GM12875 (cell line): ENCODE results near the gene VIM.

Experiments used
- H3K4me3 ChIP-seq: one replicate; pipeline ENCODE4 v1.5.1; 2011; ENCODE audit warnings: low read depth, low read length, control low read depth
- TF ChIP-seq, protein P1 (sequence below): IDR thresholded peaks from 2 replicates; pipeline ENCODE4 v1.5.1; 2011; ENCODE audit warnings: low read depth, mild to moderate bottlenecking, control low read depth, inconsistent platforms, low read length, moderate library complexity, borderline replicate concordance; ENCODE audit not compliant: insufficient read depth

The VIM gene

DNA sequence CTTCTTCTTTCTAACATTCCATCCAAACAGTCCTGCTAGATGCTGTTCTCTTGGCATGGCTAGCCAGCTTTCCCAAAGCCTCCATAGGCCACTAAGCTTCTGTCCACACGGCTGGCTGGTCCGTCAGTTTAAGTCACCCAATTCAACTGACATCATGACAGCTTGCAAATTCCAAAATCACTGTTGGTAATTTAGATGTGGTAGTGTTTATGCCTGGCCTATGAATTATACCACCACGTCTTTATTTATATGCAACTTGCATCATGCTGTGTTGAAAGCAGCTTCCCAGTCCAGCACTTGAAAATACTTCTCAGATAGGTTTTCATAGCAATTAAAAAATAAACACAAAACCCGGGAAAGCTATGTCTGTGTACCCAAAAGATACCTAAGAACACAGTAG, 2.2 kb upstream of the VIM start:
- no peak overlapping the region for H3K4me3 ChIP-seq
- TF ChIP-seq, protein P1, sequence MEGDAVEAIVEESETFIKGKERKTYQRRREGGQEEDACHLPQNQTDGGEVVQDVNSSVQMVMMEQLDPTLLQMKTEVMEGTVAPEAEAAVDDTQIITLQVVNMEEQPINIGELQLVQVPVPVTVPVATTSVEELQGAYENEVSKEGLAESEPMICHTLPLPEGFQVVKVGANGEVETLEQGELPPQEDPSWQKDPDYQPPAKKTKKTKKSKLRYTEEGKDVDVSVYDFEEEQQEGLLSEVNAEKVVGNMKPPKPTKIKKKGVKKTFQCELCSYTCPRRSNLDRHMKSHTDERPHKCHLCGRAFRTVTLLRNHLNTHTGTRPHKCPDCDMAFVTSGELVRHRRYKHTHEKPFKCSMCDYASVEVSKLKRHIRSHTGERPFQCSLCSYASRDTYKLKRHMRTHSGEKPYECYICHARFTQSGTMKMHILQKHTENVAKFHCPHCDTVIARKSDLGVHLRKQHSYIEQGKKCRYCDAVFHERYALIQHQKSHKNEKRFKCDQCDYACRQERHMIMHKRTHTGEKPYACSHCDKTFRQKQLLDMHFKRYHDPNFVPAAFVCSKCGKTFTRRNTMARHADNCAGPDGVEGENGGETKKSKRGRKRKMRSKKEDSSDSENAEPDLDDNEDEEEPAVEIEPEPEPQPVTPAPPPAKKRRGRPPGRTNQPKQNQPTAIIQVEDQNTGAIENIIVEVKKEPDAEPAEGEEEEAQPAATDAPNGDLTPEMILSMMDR, result no peak

DNA sequence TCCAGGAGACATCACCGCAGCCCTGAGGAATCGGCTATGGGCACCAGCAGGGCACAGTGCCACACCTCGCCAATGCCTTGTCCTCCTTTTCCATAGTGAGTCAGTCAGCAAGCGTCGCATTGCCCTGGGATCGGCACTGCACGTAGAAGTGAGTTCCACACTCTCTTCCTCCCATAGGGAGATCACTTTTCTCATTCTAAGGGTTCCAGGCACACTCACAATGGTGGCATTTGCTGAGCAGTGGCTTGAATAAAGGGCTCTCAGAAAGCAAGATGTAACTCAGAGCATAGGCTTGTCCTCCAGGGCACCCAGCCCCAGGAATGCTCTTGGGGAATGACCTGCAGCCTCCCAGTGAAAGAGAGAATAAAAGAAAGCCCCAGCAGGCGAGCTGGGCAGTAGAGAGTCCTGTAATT, 1.1 kb upstream of the VIM start:
- H3K4me3 ChIP-seq, result no peak overlapping the region
- TF ChIP-seq, protein P1, result no peak

DNA sequence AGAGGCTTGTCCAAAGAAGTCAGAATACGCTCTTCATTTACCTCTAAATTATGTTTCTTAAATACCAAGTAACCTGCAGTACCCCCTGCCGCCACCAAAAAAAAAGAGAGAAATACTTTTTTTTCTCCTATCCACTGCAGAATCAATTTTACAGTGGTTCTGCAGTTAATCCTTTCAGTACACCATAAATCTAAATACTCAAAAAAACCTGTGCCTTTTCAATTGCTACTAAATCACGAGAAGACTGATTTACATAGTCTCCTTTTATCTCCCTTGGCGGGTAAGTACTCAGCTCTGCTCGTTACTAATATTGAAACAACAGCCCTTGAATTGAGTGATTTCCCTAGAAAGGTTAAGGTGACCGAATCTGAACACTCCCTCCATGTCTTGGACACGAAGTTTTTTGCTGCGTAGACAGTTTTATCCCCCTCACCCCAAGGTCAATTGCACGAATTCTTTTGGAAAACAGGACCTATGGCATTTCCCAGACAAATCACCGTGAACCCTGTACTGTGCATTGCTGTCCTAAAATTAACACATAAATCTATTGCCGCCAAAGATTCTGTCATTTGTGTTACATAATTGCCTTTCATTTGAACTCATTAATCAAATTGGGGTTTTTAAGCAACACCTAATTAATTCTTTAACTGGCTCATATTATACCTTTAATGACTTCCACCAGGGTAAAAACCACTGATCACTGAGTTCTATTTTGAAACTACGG, 512 bp upstream of the VIM start:
- H3K4me3 ChIP-seq, result no peak overlapping the region

DNA sequence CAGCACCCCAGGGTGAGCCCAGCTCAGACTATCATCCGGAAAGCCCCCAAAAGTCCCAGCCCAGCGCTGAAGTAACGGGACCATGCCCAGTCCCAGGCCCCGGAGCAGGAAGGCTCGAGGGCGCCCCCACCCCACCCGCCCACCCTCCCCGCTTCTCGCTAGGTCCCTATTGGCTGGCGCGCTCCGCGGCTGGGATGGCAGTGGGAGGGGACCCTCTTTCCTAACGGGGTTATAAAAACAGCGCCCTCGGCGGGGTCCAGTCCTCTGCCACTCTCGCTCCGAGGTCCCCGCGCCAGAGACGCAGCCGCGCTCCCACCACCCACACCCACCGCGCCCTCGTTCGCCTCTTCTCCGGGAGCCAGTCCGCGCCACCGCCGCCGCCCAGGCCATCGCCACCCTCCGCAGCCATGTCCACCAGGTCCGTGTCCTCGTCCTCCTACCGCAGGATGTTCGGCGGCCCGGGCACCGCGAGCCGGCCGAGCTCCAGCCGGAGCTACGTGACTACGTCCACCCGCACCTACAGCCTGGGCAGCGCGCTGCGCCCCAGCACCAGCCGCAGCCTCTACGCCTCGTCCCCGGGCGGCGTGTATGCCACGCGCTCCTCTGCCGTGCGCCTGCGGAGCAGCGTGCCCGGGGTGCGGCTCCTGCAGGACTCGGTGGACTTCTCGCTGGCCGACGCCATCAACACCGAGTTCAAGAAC, 1.1 kb downstream of the VIM start:
- H3K4me3 ChIP-seq, result peak overlapping the region; percentile 62
- TF ChIP-seq, protein P1, result no peak

More for the DNA sequence above, 512 bp upstream of the VIM start:
- TF ChIP-seq, protein P1, result no peak

DNA sequence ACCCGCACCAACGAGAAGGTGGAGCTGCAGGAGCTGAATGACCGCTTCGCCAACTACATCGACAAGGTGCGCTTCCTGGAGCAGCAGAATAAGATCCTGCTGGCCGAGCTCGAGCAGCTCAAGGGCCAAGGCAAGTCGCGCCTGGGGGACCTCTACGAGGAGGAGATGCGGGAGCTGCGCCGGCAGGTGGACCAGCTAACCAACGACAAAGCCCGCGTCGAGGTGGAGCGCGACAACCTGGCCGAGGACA, 1.6 kb downstream of the VIM start:
- TF ChIP-seq, protein P1, result no peak

DNA sequence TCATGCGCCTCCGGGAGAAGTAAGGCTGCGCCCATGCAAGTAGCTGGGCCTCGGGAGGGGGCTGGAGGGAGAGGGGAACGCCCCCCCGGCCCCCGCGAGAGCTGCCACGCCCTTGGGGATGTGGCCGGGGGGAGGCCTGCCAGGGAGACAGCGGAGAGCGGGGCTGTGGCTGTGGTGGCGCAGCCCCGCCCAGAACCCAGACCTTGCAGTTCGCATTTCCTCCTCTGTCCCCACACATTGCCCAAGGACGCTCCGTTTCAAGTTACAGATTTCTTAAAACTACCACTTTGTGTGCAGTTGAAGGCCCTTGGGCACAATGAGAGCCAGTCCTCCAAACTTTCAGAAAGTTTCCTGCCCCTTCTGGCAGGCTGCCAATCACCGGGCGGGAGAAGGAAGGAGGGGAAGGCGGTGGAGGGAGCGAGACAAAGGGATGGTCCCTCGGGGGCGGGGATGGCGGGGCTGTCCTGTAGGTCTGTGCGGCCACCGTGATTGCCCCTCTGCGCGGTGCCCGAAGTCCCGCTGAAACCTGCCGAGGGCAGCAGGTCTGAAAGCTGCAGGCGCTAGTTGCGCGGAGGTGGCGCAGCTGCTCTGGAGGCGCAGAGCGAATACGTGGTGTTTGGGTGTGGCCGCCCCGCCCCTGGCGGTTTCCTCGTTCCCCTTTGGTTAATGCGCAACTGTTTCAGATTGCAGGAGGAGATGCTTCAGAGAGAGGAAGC, 2.1 kb downstream of the VIM start:
- TF ChIP-seq, protein P1, result 0 out of 2 replicates have a peak, but pooled peaks have one; percentile 10
- H3K4me3 ChIP-seq, result peak overlapping the region; percentile 62

More for the DNA sequence above, 1.6 kb downstream of the VIM start:
- peak overlapping the region; percentile 62 for H3K4me3 ChIP-seq
